Measurements from ENCODE around the gene MGAT4B.

MGAT4B gene

DNA sequence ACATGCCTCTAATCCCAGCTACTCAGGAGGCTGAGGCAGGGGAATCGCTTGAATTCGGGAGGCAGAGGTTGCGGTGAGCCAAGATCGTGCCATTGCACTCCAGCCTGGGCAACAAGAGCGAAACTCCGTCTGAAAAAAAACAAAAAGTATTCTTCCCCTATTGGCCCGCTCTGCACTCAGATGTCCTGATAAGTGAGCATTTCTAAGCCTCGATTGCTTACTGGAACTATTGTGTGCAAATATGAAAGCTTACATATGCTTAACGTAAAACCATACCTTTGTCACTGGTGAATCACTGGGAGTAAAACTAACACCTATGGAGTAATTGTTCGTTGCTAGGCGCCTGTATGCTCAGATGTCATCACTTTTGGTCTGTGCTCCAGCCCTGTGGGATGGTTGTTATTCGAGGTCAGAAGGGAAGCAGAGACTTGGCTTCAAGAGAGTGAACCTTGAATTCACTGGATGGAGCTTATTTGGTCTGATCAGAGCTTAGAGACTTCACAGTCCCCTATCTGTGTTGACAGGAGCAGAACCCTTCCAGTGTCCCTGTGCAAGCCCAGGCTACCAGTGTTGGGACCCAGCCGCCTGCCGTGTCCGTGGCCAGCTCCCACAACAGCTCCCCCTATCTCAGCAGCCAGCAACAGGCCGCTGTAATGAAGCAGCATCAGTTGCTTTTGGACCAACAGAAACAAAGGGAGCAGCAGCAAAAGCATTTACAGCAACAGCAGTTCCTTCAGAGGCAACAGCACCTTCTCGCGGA is 38.2 kb downstream of the MGAT4B start:
- DNase-seq, result no peak

DNA sequence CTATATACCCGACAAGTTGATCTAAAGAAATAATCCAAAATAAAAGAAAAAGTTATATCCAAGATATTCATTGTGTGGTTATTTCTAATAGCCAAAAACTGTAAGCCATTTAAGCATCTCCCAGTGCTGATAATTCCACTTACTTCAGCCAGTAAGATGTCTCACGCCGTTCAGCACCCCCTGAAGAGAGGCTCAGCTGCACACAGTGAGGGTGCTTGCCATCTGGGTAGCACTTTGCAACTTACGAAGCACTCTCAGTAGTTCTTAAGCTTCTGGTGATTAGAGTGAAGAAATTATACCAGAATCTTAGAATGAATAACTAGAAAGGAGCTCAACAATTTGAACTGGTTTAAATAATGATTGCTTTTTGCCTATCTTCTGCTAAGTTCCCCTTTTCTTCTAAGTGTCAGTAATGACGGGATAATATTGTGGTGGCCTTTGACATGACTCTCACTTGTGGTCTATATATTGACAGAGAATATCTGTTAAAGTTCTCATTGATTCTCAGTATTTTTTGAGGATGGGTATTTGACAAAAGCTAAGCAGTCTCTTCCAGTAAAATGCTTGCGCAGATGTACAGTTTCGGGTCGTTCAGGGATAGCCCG is 39.1 kb downstream of the MGAT4B start:
- no peak for DNase-seq

DNA sequence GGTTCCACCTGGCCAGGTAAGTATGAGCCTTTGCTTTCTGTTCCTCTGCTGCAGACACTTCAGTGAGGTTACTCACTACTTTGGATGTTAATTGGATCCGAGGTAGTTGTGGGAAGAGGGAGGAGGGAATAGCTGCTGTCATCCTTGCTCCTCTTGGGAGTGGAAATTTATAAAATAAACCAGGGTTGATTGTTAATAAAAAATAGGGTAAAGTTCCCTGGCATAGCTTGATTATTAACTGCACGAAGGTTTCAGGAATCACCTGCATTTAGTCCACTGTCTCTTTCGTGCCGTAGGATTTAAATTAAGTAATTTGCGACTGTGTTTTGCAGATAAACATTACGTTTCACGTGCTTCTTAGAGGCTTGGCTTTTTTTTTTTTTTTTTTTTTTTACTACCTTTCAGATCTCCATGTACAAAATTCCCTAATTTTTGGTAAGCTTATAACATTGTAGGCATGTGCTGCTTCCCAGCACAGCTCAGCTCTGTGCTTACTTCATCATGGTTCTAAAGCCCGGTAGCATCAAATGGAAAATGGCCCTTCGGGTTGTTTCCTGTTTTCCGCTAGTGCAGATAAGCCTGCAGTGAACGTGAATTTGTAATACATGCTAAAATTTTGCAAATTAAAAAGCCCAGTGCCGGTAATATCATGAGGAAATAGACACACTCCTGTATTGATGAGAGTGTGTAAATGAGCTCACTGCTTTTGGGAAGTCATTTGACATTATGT is 39.8 kb downstream of the MGAT4B start:
- no peak for DNase-seq

DNA sequence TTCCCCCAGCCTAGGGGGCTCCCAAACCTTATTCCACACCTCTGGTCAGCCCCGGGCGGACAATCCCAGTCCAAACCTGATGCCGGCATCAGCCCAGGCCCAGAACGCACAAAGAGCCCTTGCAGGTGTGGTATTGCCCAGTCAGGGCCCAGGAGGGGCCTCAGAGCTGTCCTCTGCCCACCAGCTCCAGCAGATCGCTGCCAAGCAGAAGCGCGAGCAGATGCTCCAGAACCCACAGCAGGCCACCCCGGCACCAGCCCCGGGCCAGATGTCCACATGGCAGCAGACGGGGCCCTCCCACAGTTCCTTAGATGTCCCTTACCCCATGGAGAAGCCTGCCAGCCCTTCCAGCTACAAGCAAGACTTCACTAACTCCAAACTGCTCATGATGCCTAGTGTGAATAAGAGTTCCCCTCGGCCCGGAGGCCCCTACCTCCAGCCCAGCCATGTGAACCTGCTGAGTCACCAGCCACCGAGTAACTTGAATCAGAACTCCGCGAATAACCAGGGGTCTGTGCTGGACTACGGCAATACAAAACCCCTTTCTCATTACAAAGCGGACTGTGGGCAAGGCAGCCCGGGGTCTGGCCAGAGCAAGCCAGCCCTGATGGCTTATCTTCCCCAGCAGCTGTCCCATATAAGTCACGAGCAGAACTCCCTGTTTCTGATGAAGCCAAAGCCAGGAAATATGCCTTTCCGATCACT is 40.5 kb downstream of the MGAT4B start:
- DNase-seq, result no peak

DNA sequence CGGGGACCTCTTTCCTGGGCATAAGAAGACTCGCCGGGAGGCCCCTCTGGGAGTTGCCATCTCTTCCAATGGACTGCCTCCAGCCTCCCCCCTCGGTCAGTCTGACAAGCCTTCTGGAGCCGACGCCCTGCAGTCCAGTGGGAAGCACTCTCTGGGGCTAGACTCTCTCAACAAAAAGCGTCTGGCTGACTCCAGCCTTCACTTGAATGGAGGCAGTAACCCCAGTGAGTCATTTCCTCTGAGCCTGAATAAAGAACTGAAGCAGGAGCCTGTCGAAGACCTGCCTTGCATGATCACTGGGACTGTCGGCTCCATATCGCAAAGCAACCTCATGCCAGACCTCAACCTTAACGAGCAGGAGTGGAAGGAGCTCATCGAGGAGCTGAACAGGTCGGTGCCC is 41.3 kb downstream of the MGAT4B start:
- DNase-seq, result no peak

DNA sequence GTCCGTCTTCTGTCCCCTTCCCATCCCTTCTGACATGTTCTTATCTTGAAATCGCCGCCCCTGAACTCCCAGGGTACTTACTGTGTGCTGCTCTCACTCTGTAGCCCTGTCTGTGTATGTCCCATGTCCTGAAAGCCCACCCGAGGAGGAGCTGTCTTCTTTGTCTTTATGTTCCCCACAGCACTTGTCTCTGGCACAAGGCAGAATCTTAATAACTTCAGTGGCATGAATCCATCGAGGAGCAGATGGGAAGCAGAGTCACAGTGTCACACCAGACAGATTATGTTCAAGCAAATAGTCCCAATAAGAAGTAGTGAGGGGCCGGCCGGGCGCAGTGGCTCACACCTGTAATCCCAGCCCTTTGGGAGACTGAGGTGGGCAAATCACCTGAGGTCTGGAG is 42.6 kb downstream of the MGAT4B start:
- DNase-seq, result no peak

DNA sequence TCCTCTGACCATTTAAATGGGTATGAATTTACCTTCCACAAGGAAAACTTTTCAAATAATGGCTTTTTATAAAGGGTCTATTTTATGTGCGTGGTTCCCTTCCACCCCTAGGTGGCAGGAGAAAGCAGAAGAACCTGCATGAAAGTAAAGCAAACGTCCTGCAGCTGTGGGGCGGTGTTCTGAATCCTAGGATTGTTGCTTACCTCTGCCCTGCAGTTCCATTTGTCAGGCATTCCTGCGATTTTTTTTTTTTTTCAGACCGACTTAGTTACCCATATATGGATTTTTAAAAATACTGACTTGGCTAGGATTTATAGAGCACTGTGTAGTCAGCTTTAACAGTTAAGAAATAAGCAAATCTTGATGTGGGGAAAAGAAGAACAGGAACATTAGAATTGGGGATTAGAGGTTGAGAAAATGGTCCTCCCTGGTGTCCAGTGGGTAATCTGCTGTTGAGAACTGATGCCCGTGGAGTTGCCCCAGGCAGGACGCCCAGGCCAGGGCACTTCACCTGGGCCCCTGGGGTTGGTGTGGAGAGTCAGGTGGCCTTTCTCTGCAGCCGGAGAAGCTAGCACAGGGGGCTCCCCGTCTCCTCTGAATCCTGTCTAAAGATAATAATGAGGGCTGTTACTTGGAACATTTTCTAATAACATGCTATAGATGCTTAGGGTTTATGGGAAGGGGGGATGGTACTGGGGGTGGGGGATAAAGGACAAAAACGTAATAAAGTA is 43.3 kb downstream of the MGAT4B start:
- peak; percentile 35 for DNase-seq

DNA sequence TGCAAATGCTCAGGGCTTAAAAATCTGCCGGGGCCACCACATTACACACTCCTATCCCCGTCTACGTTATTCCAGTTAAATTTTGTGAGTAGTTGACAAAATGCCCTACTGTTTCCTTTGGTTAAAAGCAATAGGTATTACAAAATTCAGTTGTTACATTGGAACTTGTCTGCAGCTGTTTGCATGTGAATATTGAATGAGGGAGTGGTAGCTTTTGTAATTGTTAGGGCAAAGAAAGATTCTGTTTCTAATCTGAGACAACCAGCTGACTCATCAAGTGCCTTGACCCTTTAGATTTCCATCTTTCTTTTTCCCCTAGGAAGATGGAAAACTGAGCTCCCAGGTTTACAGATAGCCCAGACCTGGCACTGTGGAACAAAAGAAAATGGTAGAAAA is 43.9 kb downstream of the MGAT4B start:
- no peak for DNase-seq

DNA sequence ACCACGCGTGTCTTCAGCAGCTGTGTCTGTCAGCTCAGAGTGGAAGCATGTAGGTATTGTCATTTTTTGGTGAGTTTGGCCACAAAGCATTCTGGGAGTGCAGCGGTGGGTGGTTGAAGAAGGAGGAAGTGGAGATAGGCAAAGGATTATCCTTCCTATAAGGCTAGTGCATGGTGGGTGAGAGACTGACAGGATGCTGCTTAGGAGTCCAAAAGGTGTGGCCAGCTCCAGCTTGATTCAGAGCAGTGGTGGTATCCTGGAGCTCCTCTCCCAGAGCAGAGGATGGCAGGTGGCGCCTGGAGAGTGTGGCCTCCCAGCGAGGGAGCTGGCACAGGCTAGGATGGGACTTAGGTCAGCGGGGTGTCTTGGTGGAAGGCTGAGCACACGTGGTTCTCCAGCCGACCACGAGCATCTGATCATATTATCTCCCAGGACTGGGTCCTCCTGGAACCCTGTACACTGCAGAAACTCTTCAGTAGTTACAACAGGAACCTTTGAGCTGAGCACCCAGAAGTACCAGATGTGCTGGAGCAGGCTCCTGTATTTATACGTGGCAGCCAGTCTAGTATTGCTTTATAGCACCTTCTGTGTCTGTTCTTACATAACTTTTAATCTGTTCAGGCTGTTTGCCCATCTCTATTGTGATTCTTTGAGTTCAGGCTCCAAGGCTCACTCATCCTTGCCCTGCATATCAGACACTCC is 44.4 kb downstream of the MGAT4B start:
- DNase-seq, result no peak

DNA sequence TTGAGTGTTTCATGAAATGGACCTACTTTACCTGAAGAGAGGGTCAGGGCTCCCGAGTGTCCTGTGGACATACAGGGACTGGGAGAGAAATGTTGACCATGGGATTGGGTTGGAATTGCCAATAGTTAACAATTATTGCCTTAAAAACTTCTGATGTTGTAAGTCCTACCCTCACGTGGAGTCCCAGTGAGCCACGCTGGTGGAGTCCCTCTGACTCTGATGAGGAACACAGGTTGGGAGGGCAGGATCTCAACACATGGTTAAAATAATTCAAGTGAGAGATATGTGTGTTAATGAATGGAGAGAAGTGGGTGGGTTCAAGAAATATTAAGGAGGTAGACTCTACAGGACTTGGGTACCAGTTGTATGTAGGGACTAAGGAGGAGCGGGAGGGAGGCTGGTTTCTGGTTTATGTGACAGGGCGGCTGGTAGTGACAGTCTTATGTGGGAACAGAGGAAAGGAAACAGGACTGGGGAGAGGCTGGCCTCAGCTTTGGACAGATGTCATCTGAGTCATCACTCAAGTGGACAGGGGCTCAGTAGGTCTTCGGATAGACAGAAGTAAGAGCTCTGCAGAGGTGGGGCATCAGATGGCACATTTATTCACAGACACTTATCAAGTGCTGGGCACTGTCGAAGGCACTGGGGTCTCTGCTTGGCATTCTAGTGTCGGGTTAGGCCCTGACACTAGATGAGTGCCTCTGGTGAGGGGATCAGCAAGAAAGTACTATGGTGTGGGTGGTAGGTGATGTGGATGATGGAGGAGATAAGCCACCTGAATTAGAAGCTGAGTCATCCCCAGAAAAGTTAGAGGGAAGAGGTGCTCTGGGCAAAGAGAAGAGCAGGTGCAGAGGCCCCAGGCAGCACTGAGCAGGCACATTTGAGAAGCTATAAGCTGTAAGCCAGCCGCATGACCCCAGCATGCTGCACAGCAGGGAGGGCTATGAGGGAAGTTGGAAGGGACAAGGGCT is 46.8 kb downstream of the MGAT4B start:
- DNase-seq, result peak; percentile 19

DNA sequence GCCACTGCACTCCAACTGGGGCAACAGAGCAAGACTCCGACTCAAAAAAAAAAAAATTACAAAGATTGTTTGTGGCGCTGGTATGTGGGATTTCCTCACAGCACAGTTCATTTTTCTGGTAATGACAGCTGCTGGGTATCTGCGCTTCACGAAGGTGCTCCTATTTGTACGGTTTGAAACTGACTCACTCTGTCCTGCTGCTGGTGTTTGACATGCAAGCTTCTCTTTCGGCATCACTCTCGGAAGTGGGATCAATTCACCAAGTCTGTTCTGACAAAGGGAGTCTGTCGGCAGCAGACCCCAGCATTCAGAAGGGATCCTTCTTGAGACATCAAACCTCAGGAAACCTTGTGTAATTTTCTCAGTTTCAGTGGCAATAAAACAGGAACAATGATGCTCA is 47.7 kb downstream of the MGAT4B start:
- DNase-seq, result no peak

DNA sequence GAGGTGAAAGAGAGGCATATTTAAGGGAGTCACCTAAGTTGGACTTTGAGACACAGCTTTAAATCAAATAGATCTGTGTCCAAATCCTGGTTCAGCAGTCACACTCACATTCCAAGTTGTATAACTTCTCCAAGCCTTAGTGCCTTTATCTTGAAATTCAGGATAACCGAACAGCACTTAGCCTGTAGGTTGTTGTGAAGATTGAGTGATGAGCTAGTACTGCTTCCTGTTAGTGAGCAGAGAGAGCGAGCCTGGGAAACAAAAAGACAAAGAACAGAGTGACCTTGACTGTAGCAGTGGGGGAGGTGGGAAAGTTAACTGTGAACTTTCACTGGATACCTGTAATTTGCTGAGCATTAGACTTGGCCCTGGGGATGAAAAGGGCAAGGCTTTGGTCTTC is 51.6 kb downstream of the MGAT4B start:
- DNase-seq, result no peak

DNA sequence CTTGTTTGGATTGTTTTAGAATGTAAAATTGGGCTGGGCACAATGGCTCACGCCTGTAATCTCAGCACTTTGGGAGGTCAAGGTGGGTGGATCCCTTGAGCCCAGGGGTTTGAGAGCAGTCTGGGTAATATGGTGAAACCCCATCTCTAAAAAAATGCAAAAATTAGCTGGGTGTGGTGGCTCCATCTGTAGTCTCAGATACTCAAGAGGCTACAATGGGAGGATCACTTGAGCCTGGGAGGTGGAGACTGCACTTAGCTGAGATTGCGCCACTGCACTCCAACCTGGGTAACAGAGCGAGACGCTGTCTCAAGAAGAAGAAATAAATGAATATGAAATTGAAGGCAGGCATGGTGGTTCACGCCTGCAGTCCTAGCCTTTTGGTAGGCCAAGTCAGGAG is 52.7 kb downstream of the MGAT4B start:
- no peak for DNase-seq

DNA sequence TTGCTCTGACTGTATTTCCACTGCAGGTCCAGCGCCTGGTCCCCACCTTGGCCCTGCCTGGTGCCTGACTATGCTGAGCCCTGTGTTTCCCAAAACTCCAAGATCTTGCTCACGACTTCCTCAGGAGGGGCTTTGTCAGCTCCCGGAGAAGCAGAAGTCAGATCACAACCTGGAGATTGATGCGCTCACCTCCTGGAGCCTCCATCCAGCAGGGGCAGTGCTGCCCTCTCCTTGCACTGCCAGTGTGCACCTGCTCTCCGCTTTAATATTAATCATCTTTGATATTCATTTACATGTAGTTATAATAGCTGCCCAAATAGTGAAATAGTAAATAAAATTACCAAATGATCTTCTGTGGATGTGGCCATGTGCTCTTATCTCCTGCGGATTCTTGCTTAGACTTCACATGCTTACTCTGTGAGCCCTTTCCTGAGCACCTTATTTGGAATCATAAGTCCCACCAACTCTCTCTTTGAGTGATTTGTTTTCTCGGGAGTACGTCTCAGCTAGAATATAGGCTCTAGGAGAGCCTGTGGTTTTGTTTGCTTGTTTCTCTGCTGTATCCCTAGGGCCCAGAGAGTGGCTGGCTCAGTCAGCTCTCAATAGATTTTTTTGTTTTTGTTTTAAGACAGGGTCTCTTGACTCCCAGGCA is 56.7 kb downstream of the MGAT4B start:
- no peak for DNase-seq

DNA sequence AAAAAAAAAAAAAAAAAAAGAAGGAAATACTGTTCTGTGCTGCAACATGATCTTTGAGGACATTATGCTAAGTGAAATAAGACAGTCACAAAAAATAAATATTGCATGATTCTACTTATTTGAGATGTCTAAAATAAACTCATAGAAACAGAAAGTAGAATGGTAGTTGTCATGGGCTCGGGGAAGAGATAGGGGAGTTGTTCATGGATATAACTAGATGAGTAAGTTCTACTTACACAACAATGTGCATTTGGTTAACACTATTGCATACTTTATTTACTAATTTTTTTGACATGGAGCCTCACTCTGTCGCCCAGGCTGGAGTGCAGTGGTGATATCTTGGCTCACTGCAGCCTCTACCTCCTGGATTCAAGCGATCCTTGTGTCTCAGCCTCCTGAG is 58.9 kb downstream of the MGAT4B start:
- DNase-seq, result no peak

Data from activated T-cell treated with anti-CD3 and anti-CD28 coated beads for 4 hours (primary cell).